GM15510 (cell line): ENCODE results near the gene ZSWIM8.

Experiments used
- POLR2A ChIP-seq: IDR thresholded peaks from 3 replicates; pipeline ENCODE4 v1.6.1; 2011; ENCODE audit warnings: borderline replicate concordance; ENCODE audit not compliant: insufficient read length; ENCODE audit errors: extremely low read depth

Gene ZSWIM8

DNA sequence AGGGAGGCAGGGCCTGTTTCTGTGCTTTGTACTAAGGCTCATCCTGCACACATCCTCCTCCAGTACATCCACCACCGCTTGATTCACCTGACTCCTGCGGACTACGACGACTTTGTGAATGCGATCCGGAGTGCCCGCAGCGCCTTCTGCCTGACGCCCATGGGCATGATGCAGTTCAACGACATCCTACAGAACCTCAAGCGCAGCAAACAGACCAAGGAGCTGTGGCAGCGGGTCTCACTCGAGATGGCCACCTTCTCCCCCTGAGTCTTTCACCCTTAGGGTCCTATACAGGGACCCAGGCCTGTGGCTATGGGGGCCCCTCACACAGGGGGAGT, 15.8 kb downstream of the ZSWIM8 start:
- TF ChIP-seq POLR2A: peak; percentile 3

DNA sequence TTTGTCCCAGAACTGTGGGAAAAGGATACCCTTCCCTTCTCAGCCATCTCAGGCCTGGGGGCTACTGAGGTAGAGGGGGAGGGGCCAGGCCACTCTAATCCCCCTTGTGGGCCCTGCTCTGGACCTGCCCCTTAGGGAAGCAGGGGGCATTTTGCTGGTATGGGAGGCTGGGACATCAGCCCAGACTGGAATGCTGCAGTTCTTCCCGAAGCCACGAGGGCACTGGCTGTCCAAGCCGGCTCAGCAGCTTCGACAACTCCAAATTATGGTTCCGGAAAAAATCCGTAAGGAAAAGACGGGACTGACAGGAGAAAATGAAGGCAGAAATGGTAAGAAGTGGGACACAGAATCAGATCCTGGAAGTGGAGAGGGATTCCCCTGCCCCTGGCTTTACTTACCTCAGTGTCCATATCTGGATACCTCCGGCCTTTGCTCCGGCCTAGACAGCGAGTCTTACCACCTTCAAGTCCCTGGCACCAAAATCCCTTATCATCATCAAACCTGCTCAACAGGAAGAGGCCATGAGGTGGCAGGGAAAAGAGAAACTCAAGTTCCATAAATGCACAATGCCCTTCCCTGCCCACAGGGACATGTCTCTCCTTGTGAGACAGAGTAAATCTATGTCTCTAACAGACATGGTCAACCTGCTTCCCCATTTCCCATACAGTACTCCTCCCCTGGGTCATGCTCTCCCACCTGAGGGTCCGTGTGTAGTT, 17.0 kb downstream of the ZSWIM8 start:
- no peak for TF ChIP-seq POLR2A

DNA sequence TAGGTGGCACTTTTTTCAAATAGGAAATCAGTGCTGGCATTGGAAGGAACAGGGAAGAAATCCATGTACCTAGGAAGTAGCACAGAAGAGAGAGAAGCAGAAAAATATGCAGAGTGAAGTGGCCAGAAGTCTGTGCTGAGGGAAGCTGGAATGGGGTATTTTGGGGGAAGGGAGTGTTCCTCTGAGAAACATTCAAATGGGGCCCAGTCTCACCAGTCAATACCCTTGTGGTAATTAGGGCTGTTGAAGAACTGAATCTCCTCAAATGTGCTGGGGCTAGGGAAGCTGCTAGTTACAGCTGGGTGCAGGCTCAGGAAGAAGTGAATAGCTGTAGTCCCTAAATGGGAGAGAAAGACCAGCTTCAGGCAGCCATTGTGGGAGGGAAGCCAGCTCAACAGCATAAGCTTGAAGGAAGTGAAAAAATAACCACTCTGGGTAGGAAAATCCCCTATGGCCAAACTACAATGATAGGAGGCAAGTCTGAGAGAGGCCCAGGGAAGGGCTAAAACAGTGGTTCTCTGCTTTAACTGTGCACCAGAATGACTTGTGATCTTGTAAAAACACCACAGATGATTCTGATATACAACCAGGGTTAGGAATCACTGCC, 18.4 kb downstream of the ZSWIM8 start:
- TF ChIP-seq POLR2A: no peak

DNA sequence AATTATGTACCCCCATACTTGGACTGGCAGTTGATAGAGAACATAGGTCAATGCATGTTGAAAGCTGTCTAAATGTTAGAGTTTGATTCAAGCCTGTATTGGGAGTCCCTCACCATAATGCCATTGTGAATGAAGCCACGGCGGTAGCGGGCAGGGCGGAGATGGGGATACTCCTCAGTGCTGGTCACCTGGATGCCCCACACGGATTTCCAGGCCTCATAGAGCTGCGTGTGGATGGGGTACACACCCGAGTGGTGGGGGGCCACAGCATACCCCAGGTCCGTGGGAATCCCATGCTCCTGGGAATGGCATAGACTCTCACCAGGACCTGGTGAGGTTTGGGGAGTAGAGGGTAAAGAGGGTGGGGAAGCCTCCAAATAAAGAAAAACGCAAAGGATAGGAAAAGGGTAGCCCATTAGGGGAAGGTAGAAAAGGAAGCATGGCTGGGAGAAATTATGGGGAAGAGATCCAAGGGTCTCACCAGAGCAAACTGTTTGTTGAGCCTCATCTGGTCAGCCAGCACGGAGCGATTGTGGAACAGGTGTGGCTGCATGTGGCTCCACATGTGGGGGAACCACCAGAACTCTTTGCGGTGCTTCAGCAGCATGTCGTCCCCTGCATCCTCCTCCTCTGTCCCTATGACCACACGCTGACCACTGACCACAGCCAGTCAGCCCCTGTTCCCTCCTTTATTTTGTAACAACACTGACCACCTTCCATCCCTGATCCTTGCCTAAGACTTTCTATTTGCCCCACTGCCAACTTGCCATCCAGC, 21.0 kb downstream of the ZSWIM8 start:
- no peak for TF ChIP-seq POLR2A

DNA sequence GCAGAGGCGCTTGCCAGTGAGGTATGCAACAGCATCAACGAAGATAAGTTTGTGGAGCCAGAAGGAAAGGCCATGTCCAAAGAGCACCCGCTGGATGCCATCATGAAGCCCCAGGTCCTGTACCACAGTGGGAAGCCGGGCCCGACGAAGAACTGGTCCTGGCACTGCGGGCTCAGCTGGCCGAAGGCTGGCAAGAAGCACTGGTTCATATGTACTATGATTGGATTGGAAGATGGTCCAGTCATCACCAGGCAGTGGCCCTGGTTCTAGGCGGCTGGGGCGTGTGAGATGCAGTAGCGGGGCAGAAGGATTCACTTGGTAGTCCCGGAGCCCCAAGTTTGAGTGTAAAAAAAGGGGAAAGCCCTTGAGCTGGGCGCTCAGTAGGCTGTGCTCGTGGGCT, 22.1 kb downstream of the ZSWIM8 start:
- no peak for TF ChIP-seq POLR2A

DNA sequence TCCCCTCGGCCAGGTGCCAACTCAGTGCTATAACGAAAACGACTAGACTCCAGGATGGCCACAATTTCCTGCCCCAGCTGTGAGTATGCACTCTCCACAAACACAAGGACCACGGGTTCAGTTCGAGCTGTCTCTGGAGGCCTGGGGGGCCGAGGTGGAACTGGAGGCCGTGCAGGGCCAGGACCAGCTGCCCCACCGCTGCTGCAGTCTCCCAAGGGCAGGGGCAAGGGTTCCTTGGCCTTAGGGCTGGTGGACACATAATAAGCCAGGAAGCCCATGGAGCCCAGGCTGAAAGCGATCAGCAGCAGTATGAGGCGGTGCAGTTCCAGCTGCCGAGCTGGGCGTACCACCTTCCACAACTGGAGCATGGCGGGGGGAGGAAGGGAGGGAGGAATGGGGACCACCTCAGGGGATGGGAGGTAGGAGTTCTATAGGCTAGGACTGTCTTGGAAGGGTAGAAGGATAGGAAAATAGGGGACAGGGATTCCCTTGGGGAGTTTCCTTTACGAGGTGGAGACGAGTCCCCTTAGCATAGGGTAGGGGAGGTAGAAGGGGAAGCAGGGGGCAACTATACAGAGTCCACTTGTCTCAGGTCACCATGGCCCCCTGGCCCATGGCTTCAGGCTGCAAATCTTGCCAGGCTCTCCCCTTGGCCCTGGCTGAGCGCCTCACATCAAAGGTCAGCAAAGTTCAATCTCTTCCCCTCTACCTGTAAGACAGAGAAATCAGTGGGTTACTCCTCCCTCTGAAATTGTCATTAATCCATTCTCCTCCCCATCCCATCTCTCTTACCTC, 22.8 kb downstream of the ZSWIM8 start:
- no peak for TF ChIP-seq POLR2A

DNA sequence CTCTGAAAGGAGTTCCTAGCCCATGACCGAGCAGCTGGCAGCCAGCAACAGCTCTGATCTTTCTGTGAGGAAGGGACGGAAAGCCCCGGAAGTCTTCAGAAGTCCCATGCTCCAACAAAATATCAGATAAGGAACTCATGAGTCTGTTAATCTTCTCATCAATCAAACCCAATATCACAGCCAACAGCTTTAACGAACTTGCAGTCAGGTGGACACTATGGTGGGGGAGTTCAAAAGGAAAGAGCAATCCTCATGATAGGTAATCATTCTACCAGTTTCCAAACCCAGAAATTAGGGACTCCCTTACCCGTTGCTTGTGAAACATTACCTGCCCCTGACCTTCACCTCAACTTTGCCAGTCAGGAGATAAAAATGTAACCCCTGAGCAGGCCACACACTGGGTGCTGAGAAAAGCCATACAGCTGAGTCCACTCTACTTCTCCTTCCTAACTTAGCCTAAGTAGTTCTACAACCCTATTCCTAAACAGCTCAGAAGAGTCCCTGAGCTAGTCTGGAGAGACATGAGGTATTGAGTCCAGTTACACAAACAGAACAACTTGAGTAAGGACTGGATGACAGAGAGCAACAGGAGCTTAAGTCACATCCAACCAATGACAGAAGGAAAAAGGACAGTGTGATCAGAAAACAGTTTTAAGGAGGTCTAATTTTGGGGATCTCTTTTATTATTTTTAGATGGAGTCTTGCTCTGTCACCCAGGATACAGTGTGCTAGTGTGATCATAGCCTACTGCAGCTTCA, 23.8 kb downstream of the ZSWIM8 start:
- TF ChIP-seq POLR2A: no peak

DNA sequence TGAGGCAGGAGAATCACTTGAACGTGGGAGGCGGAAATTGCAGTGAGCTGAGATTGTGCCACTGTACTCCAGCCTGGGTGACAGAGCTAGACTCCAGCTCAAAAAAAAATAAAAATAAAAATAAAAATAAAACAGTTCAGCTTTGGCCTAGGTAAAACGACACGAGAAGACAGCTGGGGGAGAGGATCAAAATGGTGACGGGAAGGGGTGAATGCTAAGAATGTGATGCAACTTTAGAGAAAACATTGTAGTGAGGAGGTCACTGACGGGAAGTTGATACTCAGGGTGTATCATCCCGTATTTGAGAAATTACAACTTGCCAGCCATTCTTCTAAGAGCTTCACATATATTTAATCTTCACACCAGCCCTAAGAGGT, 24.9 kb downstream of the ZSWIM8 start:
- no peak for TF ChIP-seq POLR2A

DNA sequence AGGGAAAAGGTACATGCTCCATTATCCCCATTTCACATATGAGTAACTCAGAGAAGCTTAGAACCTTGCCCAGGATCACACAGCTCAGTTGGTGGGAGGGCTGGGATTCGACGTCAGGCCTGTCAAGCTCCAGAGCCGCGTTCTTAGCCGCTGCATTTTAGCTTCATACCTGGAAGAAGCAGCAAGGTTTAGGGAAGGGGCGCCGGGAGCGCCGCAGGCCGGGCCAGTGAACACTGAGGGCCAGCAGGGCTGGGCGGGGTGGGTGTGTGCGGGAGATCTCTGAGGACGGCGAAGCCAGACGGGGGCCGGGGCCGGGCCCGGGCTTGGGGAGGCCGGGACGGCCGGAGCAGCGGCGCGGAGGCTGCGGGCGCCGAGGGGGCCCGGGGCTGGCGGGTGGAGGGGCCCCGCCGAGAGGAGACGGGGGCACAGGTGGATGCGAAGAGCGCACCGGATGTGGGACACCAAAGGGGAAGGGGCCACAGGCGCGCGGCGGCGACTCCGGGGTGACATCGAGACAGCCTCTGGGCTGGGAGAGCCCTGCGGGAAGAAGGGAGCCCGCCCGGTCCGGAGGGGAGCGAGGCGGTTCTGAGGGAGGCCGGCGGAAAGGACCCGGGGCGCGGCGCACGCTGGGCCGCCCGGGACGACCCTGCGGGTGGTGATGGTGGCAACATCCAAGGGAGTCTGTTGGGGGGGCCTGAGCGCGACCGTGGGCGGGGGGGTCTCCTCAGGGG, 25.5 kb downstream of the ZSWIM8 start:
- TF ChIP-seq POLR2A: no peak

DNA sequence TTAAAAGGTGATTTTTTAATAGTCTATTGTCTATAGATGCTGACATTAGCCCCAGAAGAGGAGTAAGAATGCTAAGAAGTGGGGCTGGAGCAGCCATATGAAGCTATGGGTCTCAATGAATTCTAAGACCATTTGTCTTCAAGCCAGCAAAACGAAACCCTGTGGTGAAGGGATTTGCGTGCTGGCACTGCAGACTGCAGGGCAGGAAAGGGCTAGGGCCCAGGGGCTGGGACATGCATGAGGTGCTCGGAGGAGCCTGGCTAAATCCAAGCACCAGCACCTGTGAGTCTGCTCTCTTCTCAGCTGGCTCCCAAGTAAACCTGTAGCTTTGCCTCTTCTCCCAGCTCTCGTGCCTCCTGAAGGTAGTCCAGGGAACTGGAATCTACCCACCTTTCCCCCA, 27.3 kb downstream of the ZSWIM8 start:
- TF ChIP-seq POLR2A: no peak

DNA sequence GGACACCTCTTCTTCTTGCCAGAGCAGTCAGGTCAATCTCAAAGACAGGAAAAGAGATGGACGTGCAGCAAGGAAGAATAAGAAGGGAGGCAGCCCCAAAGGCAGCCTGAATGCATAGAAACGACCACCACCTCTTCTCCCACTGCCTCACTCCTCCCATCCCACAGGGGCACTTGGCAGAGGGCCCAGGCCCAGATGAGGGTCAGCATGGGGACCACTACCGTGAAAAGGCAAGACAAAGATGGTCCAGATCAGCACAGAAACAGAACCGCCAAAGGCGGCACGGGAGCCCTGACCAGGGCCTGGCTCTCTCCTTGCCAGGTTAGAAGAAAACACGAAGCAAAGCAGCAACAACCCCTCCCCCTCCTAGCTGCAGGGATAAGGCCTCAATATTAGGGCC, 27.9 kb downstream of the ZSWIM8 start:
- TF ChIP-seq POLR2A: no peak

DNA sequence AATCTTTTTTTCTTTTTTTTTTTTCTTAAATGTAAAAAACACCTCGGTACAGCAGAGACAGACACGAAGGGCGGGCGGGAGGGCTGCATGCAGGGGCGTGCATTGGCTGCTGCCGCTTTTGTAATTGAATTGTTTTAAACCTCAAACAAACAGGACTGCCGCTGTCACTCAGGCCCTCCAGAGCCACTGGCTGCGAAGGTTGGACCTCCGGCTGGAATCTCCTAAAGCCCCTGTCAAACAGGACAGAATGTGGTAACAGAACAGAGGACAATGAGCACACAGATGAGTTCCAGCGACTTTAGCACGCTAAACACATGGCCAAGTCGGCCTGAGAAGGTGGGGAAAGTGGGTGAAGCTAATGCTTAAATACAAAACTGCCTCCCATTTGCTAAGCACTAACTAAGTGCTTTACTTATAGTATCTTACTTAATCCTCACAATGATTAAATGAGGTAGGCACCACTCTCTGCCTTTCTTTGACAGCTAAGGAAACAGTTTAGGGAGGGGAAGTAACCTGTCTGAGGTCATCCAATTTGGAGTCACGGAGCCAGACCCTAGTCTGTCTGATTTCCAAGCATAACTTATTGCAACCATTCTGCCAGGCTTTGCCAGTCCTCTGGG, 29.0 kb downstream of the ZSWIM8 start:
- no peak for TF ChIP-seq POLR2A
